Measurements from ENCODE around the gene HIVEP1. TPM values are rescaled to one million over a fixed set of nuclear protein-coding genes. Genes with fewer than 3 reads are reported as not detected.

Gene HIVEP1
- total and polyA plus RNA-seq, 2 of the 13 experiments (the other 11 are each of a cell fraction or from before 2014, with no cell fraction given), result 7.4 to 9.9 TPM

DNA sequence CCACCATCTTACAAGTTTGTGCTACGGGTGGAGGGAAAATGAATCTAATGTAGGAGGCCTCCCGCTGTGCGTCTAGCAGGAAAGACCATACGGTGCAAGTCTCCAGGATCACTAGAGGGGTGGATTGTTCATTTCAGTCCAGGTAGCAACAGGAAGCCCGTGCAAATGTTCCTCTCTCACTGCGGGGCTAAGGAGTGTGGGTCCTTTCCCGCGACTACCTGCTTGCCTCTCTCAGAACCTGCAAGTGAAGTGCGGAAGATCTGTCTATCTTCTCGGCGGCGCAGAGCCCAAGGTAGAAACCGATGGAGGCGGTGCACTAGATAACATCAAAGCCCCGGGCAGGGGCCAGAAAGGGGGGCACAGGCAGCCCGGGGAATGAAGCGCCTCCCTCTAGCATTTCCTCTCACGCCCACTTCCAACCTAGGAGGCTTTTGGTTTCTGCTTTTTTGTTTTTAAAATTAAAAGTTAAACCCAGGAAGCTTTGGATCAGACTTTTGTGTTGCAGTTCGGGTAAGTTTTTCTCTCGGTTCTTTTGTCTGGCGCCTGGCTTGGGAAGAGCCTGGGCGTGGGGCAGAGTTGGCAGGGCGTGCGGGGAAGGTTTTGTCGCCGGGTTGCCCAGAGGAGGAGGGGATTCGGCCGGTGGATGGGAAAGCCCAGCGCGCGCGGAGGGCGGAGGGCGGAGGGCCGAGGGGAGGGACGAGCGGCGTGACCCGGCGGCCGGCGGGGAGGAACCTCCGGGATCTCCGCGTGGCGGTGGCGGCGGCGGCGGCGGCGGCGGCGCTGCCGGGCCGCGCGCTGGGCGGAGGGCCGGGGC lies 3.5 kb upstream of the HIVEP1 start (continued):
- TF ChIP-seq CEBPB (IDR thresholded peaks at IDR 0.05; ENCODE audit: borderline replicate concordance, low read depth, low read length), result no peak
- peak; percentile 79 for TF ChIP-seq JUN (CRISPR knock-in tag; IDR thresholded peaks at IDR 0.05)
- TF ChIP-seq NFYB (CRISPR knock-in tag; IDR thresholded peaks at IDR 0.05), result no peak
- TF ChIP-seq CENPT (CRISPR knock-in tag; IDR thresholded peaks at IDR 0.05; ENCODE audit: low read depth), result no peak
- peak; percentile 50; the same call in 1 of the 2 replicates for TF ChIP-seq RXRA (CRISPR knock-in tag; IDR thresholded peaks at IDR 0.05)
- TF ChIP-seq MTERF4 (CRISPR knock-in tag; IDR thresholded peaks at IDR 0.05), result no peak
- no peak for TF ChIP-seq NONO (IDR thresholded peaks at IDR 0.05)
- TF ChIP-seq NONO (CRISPR knock-in tag; conservative IDR thresholded peaks at IDR 0.05), result peak; percentile 74; the same call in 1 of the 2 replicates
- no peak; the same call in 1 of the 2 replicates for TF ChIP-seq ATF7-NPFF (CRISPR knock-in tag; IDR thresholded peaks at IDR 0.05; ENCODE audit: low read depth)
- TF ChIP-seq SKIL (CRISPR knock-in tag; IDR thresholded peaks at IDR 0.05; ENCODE audit: borderline replicate concordance), result no peak; the same call in 1 of the 2 replicates
- TF ChIP-seq BRD4 (CRISPR knock-in tag; IDR thresholded peaks at IDR 0.05), result no peak
- TF ChIP-seq ZNF746 (CRISPR knock-in tag; IDR thresholded peaks at IDR 0.05), result peak; percentile 92
- TF ChIP-seq ZNF207 (IDR thresholded peaks at IDR 0.05; ENCODE audit: borderline replicate concordance), result no peak
- no peak for TF ChIP-seq NCOA5 (CRISPR knock-in tag; IDR thresholded peaks at IDR 0.05)
- no peak for TF ChIP-seq SRSF9 (IDR thresholded peaks at IDR 0.05; ENCODE audit: borderline replicate concordance, insufficient read depth, low read depth, low read length, poor library complexity, severe bottlenecking)
- TF ChIP-seq RXRB (CRISPR knock-in tag; IDR thresholded peaks at IDR 0.05; ENCODE audit: borderline replicate concordance), result peak; percentile 59; the same call in 1 of the 2 replicates
- no peak; the same call in none of the 2 replicates for TF ChIP-seq CCDC6 (CRISPR knock-in tag; IDR thresholded peaks at IDR 0.05)
- TF ChIP-seq, protein P1, sequence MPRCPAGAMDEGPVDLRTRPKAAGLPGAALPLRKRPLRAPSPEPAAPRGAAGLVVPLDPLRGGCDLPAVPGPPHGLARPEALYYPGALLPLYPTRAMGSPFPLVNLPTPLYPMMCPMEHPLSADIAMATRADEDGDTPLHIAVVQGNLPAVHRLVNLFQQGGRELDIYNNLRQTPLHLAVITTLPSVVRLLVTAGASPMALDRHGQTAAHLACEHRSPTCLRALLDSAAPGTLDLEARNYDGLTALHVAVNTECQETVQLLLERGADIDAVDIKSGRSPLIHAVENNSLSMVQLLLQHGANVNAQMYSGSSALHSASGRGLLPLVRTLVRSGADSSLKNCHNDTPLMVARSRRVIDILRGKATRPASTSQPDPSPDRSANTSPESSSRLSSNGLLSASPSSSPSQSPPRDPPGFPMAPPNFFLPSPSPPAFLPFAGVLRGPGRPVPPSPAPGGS (CRISPR knock-in tag; IDR thresholded peaks at IDR 0.05), result peak; percentile 79
- TF ChIP-seq ARID2 (CRISPR knock-in tag; IDR thresholded peaks at IDR 0.05; ENCODE audit: borderline replicate concordance), result peak; percentile 46; the same call in 1 of the 2 replicates
- TF ChIP-seq HNRNPLL (IDR thresholded peaks at IDR 0.05; ENCODE audit: low read depth, low read length, poor library complexity, severe bottlenecking), result peak; percentile 69
- TF ChIP-seq ZNF749 (CRISPR knock-in tag; IDR thresholded peaks at IDR 0.05; ENCODE audit: borderline replicate concordance), result no peak
- peak; percentile 42; the same call in 1 of the 2 replicates for TF ChIP-seq ZNF281 (CRISPR knock-in tag; IDR thresholded peaks at IDR 0.05; ENCODE audit: borderline replicate concordance)

All from HepG2 (cell line).